GM21515 (cell line): Measurements from ENCODE around the gene RBP3.
A peak's percentile ranks its signal among the peaks of the same experiment; 100 is the strongest.

Experiments
- ATAC-seq: cut with Tn5 transposase; IDR thresholded peaks from one replicate; pipeline ENCODE4 v1.9.1; 2021; ENCODE audit not compliant: unreplicated experiment

RBP3 gene

DNA sequence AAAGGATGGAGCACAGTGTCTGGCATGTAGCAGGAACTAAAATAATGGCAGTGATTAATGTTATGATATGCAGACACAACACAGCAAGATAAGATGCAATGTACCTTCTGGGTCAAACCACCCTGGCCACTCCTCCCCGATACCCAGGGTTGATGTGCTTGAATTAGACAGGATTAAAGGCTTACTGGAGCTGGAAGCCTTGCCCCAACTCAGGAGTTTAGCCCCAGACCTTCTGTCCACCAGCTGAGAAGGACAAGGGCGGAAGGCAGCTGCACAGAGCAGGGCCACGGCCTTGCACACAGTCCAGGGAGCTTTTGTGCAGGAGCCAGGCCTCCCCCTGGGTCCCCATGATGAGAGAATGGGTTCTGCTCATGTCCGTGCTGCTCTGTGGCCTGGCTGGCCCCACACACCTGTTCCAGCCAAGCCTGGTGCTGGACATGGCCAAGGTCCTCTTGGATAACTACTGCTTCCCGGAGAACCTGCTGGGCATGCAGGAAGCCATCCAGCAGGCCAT, at the start of gene RBP3:
Gene RBP3 (plus strand): TSS at position 226 of the 514 bp plus-strand sequence. CDS start 122 bp downstream, at position 348.
- ATAC-seq, result no peak

DNA sequence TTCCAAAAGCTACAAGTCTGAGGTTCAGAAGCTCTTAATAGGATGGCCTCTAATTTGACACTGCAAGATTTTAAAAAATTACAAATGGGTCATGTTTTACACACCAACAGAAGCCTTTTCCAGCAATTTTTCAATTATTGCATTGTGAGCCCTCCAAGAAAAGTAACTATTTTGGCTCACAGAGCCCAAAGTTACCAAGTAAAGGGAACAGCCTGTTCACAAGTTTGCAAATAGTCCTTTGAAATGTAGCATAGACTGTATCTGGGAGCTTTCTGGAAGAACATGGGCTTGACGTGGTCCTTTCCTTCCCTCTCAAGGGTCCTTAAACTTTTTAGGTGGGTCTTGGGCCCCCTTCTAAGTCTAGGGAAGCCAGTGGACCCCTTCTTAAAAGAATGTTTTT, 49.4 kb upstream of the RBP3 start:
- no peak for ATAC-seq

DNA sequence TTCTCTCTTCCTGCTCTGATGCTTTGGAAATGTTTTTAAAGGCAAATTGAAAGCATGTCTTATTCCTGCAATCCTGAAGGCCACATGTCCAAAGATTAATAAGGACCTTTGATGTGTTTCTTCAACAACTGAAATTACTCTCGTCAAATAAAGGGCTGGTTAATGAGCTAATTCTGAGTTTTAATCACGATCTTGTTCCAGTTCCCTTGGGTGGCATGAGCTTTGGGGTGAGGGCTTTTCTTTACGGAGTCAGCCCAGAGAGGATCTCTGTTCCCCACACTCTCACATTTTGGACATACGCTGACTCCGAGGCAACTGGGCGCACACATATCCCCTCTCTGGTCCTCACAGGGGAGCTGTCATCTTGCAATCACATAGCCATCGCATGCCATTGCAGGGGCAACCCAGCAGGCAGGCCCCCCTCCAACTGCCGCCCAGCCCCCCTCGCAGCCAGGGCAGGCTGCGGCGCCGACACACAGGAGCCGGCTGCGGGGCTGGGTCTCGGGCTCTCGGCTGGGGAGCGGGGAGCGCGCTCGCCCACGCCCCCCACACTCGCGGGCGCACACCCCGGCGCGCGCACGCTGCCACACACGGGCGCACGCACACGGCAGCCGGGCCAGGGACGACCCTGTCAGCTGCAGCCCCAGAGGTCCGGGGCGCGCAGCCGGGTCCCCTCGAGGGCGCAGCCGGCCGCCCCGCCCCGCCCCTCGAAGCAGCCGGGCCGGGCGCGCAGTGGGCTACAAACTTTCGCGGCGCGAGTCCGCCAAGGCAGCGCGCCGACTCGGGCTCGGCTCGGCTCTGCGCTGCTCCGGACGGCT, 48.3 kb upstream of the RBP3 start, which contains the start of gene GDF10:
Gene GDF10 (plus strand): TSS at position 587 of the 818 bp plus-strand sequence. CDS start 455 bp downstream, outside the sequence.
- ATAC-seq, result no peak

DNA sequence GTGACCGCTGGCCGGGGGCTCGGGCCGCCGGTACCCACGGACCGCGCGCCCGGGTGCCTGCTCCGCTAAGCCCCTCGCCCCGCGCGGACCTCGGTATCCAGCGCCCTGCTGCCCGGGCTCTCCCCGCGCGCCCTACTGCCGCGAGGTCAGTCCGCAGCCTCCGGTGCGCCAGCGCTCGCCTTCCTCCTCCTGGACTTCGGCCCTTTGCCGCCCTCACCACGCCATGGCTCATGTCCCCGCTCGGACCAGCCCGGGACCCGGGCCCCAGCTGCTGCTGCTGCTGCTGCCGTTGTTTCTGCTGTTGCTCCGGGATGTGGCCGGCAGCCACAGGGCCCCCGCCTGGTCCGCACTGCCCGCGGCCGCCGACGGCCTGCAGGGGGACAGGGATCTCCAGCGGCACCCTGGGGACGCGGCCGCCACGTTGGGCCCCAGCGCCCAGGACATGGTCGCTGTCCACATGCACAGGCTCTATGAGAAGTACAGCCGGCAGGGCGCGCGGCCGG, 47.7 kb upstream of the RBP3 start:
- ATAC-seq, result no peak

DNA sequence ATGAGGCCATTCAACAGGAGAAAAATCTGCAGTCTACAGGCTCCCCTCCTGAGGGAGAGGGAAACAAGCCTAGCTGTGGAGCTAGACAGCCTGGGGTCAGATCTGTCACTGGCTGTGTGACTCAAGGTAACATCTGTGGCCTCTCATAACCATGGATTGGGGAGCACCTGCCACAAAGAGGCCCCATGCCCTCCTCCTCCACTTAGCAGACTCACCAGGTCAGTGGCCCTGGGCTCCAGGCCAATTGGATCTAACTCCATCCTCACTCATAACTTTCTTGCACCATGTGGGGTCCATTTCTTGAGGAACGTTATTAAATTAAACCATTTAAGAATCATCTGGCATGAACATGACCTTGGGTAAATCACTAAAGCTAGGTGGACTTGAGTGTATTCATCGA, 46.3 kb upstream of the RBP3 start:
- no peak for ATAC-seq

DNA sequence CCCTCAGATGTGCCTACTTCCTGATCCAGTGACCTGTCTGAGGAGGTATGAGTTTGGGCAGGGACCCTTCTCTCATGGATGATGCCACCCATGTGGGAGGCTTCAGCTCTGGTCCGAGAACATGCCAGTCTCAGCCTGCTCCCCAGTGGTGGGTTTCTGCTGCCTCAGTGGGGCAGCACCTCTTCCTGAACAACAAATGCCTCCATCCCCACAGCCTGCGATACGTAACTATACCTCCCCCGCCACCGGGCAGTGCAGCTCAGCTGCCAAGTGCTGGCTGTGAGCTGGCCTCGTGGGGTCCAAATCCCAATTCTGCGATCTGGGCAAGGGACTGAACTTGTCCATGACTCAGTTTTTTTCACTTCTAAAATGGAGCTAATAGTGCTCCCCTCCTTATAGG, 45.1 kb upstream of the RBP3 start:
- no peak for ATAC-seq

DNA sequence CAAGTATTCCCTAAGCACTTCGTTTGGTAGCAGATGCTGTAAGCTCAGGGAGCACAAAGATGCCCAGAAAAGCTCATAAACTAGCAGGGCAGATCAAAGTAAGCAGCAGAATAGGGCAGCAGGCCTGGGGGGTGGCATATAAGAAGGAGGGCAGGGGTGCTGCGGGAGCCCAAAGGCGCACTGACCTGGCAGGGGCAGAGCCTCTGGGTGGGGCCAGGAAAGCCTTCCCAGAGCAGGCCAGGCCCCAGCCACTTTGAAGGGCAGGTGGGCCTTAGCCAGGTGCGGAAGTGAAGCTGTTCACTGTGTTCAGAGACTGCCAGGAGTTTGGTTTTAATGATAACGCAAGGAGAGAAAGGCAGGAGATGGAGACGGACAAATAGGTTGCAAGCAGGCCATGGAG, 44.3 kb upstream of the RBP3 start:
- ATAC-seq, result no peak

DNA sequence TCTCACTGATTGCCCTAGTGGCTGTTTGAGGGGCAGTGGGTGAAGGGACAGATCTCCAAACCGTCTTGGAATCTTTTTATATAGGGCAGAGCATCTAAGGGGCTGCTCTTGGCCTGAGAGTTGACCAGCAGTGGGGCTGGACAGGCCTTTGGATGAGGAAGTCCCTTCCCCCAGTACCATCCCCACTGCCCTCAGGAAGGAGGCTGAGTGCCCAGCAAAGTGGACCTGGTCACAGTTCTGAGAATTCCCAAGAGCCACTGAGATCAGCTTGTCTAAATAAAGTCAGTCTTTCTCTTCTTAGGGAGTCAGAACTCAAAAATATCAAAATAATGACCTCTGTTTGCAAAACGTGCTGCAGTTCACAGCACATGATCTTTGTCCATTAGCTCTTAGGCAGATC, 42.6 kb upstream of the RBP3 start:
- ATAC-seq, result no peak

DNA sequence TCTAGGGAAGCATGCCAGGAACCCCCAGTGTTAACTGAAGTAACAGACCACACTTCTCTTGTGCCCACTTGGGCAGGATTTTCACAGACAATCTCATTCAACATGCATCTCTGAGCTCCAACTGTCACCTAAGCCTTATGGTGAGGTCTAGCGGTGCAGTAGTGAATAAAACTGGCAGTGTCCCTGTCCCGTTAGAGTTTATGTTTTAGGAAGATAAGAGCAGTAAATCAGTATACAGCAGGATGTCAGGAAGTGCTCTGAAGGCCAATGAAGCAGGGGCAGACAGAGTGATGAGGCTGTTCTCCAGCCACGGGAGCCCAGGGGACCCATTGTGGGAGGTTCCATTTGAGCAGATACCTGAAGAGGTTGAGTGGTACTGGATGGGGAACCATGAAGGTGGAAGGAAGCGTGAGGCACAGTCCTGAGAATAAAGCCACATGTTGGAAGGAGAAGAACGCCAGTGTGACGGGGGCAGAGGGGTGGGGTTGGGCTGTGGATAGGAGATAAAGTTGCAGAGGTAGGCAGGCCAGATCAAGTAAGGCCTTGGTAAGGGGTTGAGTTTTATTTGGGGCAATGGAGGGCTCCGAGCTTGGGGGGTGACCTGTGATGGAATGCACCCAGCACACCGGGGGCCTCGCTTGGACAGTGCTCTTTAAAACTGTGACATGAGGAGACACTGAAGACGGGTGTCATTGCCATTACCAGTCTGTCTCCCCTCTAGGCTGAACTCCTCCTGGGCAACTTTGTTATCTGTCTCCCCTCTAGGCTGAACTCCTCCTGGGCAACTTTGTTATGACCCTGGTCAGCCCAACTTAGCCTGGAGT, 41.6 kb upstream of the RBP3 start:
- ATAC-seq, result no peak

DNA sequence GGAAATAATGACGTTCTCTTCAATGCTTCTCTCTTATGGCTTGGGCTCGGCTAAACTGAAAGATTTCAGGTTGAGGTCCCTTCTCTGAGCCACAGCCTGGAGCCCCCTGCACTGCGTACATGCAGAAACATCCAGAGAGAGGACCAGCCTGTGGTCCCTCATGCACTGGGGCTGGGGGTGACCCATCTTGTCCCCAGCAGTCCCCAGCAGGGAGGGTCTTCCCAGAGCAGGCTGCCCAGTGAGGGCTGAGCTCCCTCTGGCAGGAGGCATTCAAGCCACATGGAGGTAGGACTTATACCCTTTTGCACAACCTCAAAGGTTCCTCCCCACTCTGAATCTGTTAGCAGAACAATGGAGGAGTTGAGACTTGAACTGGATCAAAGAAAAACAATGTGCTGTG, 40.8 kb upstream of the RBP3 start:
- ATAC-seq, result no peak

DNA sequence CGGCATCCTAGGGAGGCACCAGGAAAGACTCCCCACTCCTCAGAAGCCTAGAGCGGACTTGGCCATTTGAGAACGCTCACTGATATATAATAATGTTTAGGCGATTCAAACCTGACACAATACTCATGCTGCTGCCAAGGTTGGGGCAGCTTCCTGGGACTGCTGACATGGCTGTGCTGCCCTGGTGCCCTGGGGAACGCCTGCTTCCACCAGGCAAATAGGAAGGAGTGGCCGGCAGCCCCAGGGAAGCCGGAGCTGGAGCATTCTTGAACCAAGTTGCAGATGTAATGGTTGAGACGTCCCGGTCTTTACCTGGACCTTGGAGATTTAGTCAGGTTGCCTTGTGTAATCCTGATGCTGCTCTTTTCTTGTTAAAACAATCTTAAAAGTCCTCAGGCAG, 39.4 kb upstream of the RBP3 start:
- no peak for ATAC-seq

DNA sequence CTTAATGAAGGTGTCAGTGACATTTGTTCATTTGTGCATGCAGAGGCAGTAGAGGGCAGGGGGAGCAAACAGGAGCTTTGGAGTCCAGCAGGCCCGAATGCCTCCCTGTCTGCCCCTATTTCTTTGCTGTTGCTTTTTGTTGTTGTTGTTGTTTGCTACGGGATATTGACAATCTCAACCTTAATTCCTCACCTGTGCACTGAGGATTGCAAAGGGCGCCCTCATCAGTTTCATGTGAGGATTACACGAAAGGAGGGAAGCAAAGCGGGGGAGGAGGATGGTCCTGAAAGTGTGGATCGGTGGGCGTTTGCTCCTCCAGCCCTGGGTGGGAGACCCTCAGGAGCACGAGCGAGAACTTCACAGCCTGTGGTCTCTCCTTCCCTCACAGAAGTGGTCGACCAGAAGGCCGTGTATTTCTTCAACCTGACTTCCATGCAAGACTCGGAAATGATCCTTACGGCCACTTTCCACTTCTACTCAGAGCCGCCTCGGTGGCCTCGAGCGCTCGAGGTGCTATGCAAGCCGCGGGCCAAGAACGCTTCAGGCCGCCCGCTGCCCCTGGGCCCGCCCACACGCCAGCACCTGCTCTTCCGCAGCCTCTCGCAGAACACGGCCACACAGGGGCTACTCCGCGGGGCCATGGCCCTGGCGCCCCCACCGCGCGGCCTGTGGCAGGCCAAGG, 38.6 kb upstream of the RBP3 start:
- no peak for ATAC-seq

DNA sequence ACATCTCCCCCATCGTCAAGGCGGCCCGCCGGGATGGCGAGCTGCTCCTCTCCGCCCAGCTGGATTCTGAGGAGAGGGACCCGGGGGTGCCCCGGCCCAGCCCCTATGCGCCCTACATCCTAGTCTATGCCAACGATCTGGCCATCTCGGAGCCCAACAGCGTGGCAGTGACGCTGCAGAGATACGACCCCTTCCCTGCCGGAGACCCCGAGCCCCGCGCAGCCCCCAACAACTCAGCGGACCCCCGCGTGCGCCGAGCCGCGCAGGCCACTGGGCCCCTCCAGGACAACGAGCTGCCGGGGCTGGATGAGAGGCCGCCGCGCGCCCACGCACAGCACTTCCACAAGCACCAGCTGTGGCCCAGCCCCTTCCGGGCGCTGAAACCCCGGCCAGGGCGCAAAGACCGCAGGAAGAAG, 38.1 kb upstream of the RBP3 start:
- ATAC-seq, result no peak

DNA sequence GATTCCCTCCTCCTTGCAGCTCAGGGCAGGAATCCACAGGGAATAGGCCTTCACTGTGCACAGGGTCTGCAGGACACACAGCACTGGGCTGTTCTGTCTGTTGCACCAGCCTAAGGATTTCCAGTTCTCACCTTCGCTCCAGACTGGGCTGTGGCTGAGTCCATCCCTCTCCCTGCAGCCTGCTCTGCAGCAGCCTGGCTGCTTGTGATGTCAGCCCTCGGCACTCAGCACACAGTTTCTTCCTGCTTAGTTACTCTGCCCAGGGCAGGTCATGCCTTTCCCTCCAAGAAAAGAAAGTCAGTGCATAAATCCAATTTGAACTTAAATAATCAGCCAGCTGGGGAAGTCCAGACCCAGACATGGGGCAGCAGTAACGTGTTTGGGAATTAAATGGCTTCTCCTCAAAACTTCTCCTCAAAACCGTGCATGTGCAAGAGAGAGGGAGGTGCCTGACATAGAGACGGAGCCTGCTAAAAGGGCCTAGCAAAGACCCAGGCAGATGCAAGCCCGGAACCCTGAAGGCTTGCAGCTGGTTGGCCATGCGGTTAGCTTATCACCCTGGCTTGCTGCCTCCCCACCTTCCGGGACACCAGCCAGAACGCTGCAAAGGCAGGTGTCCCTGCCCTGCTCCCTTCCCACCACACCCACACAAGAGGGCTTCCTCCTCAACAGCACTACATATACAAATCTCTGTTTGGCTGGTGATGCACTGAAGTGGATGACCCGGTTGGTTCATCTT, 36.8 kb upstream of the RBP3 start:
- ATAC-seq, result no peak

DNA sequence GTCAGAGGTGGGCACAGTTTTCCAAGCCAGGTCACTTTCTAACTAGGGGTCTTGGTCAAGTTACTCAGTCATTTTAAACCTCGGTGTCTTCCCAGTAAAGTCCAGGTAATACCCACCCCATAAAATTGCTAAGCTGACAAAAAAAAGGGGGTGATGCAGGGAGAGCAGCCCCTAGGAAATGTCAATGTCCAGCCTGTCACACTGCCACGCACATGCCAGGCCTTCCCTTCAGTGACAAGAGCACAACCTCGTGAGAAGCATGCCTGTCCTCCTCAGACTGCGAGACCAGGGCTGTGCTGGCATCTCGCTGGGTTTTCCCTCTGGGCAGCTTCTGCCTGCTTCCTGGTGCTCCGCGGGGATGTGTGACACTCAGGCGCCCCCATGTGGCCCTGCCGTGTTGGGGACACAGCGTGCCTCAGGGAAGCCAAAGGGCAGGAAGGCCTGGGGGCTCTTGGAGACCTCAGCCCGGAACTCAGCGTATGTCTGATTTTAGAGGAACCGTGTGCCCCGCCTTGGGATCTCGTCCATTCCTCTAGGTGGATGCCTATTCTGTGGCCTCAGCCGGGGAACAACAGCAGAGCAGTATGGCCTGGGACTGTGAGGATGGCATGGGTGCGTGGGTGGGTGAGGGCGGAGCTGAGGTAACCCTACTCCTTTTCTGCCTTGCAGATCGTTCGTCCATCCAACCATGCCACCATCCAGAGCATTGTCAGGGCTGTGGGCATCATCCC, 36.1 kb upstream of the RBP3 start:
- peak; percentile 66 for ATAC-seq

DNA sequence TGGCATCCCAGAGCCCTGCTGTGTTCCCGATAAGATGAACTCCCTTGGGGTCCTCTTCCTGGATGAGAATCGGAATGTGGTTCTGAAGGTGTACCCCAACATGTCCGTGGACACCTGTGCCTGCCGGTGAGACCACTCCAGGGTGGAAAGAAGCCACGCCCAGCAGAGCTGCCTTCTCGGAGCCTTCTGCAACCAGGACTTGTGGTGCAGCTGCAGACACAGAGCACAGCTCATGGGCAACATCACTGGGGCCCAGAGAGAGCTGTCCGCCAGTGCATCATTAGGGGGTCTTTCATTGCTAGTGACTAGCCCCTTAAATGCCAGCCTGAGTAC, 35.5 kb upstream of the RBP3 start:
- no peak for ATAC-seq

DNA sequence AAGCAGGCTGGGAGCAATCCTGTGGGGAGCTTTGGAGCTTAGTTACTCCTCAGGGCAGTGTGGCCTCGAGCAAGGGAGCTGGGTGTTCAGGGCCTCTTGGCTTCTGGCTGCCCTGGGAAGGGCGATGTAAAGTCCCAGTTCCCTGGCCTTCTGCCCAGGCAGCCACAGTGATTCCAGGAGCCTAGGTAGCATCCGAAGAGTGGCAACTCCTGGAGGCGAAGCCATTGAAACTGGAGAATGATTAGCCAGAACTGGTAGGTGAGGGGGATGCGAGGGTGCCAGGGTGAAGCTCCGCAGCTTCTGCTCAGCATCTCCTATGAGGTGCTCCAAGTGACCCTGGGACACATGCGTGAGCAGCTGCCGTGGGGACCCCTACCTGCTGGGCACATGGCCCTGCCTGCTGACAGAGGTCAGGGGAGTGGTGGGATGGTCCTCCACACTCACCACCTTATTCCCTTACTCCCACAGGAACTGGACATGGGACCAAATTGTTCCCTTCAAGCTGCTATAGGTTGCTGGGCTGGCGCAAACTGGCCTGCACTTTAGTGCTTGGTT, 33.7 kb upstream of the RBP3 start:
- ATAC-seq, result no peak

DNA sequence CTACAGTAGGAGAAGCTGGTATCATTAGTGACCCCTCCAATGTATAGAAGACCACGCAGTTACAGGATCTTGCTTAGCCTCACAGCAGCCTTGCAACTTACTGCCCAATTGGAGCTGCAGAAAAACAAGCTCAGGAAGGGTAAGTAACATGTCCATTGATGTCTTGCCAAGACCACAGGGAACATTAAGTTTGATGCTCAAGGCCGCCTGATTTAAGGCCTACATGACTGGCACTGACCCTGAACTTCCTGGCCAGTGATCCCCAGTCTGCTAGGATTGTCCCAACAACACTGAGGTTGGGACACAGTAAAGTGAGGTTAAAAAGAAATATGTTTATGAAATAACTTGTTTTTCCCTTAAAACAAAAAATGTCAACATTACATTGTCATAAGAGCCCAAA, 32.7 kb upstream of the RBP3 start:
- ATAC-seq, result no peak

DNA sequence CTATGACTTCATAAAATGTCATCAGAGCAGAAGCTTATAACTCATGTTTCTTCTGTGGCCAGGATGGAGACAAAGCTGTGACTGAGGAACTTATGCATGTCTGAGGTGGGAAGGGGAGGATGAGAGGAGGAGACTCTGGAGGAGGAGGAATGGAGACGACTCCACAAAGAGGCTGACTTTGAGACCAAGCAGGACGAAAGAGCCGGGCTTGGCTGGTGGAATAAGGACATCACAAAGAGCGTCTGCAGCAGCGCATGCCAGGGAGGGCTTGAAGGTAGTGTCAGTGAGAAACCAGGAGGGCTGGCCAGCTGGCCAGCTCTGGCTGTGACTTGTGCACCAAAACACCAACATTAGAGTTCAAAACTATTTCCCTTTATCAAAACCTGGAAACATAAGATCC, 32.0 kb upstream of the RBP3 start:
- no peak for ATAC-seq

DNA sequence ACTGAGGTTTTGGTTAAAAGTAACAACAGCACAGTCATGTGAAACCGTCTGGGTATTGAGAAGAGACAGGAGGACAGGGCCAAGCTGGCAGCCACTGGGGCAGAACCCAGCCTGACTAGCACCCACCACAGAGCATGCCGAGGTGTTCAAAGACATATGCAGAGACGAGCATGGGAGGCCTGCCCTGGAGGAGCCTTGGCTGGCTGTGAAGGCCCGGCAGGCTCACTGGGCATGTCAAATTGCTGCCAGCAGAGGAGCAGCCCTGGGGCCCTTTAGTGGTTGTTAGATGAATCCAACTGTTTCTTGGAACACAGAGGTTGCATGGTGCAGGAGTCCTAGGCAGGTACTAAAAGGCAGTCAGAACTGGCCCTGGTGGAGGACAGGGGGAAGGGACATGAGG, 30.9 kb upstream of the RBP3 start:
- ATAC-seq, result no peak
